ENCODE measurements around the gene TIMD4.
"Not testable (repeated sequence)": the region's sequence is repeated elsewhere in the genome, so short reads cannot be mapped to it uniquely, and the experiment has no call there.

TIMD4 gene

GRCh38 chr5:156974328-156974727 lies 11.3 kb upstream of the TIMD4 start:
- TF ChIP-seq CTCF (IDR thresholded peaks at IDR 0.05; ENCODE audit: insufficient read depth, low read length, missing control alignments): no peak
- no peak for DNase-seq (ENCODE audit: low read depth, low spot score)
- ChIA-PET CTCF (no interaction called here), POLR2A (no interaction called here)
- no peak overlapping the region for H3K4me3 ChIP-seq (ENCODE audit: low read depth, low read length)

GRCh38 chr5:156971848-156972525 lies 9.0 kb upstream of the TIMD4 start:
- no peak overlapping the region for H3K4me3 ChIP-seq (ENCODE audit: low read depth, low read length)
- no peak for TF ChIP-seq CTCF (IDR thresholded peaks at IDR 0.05; ENCODE audit: insufficient read depth, low read length, missing control alignments)
- DNase-seq (ENCODE audit: low read depth, low spot score): no peak
- CTCF ChIA-PET: no interaction called here
- POLR2A ChIA-PET: no interaction called here

- H3K4me3 ChIP-seq (ENCODE audit: low read depth, low read length): no peak overlapping the region
- DNase-seq (ENCODE audit: low read depth, low spot score): no peak
- TF ChIP-seq CTCF (IDR thresholded peaks at IDR 0.05; ENCODE audit: insufficient read depth, low read length, missing control alignments): no peak
- ChIA-PET CTCF (no interaction called here), POLR2A (no interaction called here)
Measured at GRCh38 chr5:156971415-156971814, 8.4 kb upstream of the TIMD4 start.

GRCh38 chr5:156967386-156967785 lies 4.4 kb upstream of the TIMD4 start:
- CTCF ChIA-PET; POLR2A ChIA-PET; H3K4me3 ChIP-seq (ENCODE audit: low read depth, low read length); DNase-seq (ENCODE audit: low read depth, low spot score): not testable (repeated sequence)

- DNase-seq (ENCODE audit: low read depth, low spot score): no peak
- ChIA-PET CTCF (no interaction called here), POLR2A (no interaction called here)
Measured at GRCh38 chr5:156956321-156956720, 6.7 kb downstream of the TIMD4 start.

GRCh38 chr5:156951359-156951758 lies 11.7 kb downstream of the TIMD4 start:
- no peak overlapping the region for H3K4me3 ChIP-seq (ENCODE audit: low read depth, low read length)
- no peak for DNase-seq (ENCODE audit: low read depth, low spot score)
- no peak for TF ChIP-seq CTCF (IDR thresholded peaks at IDR 0.05; ENCODE audit: insufficient read depth, low read length, missing control alignments)
- POLR2A ChIA-PET: no interaction called here
- CTCF ChIA-PET: no interaction called here

More at GRCh38 chr5:156956321-156956720, 6.7 kb downstream of the TIMD4 start:
- TF ChIP-seq CTCF (IDR thresholded peaks at IDR 0.05; ENCODE audit: insufficient read depth, low read length, missing control alignments): no peak
- H3K4me3 ChIP-seq (ENCODE audit: low read depth, low read length): no peak overlapping the region

- ChIA-PET POLR2A (no interaction called here), CTCF (no interaction called here)
- DNase-seq (ENCODE audit: low read depth, low spot score): no peak
- H3K4me3 ChIP-seq (ENCODE audit: low read depth, low read length): no peak overlapping the region
- TF ChIP-seq CTCF (IDR thresholded peaks at IDR 0.05; ENCODE audit: insufficient read depth, low read length, missing control alignments): no peak
Measured at GRCh38 chr5:156950716-156951115, 12.3 kb downstream of the TIMD4 start.

Data from AG04449 (cell line).